Measurements from ENCODE around the gene SIGLEC11. TPM values are rescaled to one million over a fixed set of nuclear protein-coding genes. Genes with fewer than 3 reads are reported as not detected.

SIGLEC11 gene
- total and polyA plus RNA-seq, 11 donors: 0.22 to 3.0 (median 1.1) TPM; not detected in 2

DNA sequence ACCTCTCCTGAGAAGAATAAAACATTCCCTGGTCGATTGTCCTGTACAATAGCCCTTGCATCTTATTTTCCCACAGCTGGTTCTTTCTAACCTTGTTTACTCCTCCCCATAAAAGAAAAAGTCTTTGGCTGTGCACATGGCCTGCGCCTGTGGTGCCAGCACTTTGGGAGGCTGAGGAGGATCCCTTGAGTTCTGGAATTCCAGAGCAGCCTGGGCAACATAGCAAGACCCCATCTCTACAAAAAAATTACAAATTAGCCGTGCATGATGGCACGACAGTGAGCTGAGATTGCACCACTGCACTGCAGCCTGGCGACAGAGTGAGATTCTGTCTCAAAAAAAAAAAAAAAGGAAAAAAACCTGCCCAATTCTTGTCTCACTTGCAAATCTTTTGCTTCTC lies 24.4 kb downstream of the SIGLEC11 start:
- WGBS, 4 donors: 64 to 80% (median 70%) methylated on average over 5 of the region's 5 CpGs
- DNase-seq (no peak), ATAC-seq (no peak)
- no peak for TF ChIP-seq CTCF (IDR thresholded peaks at IDR 0.05)
- TF ChIP-seq POLR2A (IDR thresholded peaks at IDR 0.05): no peak
- intact Hi-C loops (cut with DNase I): loop anchor here in 7 of 10 donors (2.0 to 10.0 kb wide), 4 partner anchors 46 to 198 kb away; no protein-coding TSS in a partner anchor
- Histone ChIP-seq H3K27me3 (peaks cover 0 to 7% (median 0%) of the 10 kb centered on the region in 9 donors), H3K9me3 (no peaks in the 10 kb centered on the region), H3K4me1 (peaks cover 0 to 10% (median 4%) of the 10 kb centered on the region in 12 donors), H3K36me3 (no peaks in the 10 kb centered on the region), H3K4me3 (no peak overlapping the region), H3K27ac (no peak overlapping the region)

DNA sequence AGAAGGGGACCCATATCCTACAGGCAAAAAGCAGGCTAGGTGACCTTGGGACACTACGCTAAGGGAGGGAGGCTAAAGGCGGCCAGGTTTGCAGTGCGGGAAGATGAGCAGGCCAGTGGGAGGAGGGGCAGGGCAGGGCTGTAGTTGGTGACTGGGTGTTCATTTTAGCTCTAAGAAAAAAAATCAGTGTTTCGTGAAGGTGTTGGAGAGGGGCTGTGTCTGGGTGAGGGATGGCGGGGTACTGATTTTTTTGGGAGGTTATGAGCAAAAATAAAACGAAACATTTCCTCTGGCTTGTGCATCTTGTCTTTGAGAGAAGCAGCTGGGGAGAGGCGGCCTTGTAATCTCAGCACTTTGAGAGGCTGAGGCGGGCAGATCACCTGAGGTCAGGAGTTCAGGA lies 27.3 kb downstream of the SIGLEC11 start:
- WGBS, 4 donors: 89 to 97% (median 91%) methylated on average over 8 of the region's 8 CpGs
- intact Hi-C loops (cut with DNase I): loop anchor here in 2 of 10 donors (2.0 to 10.0 kb wide), 2 partner anchors 49 to 201 kb away; no protein-coding TSS in a partner anchor
- H3K27me3 ChIP-seq: peaks cover 0 to 7% (median 0%) of the 10 kb centered on the region in 9 donors
- ATAC-seq: no peak
- TF ChIP-seq POLR2A (IDR thresholded peaks at IDR 0.05) (no peak), CTCF (IDR thresholded peaks at IDR 0.05) (no peak)
- no peaks in the 10 kb centered on the region for H3K36me3 ChIP-seq
- DNase-seq: no peak
- H3K4me3 ChIP-seq: no peak overlapping the region
- peaks cover 0 to 19% (median 9%) of the 10 kb centered on the region in 12 donors for H3K4me1 ChIP-seq
- H3K9me3 ChIP-seq: no peaks in the 10 kb centered on the region
- H3K27ac ChIP-seq: no peak overlapping the region

GRCh38 chr19:49932731-49933131 lies 28.2 kb downstream of the SIGLEC11 start:
- 89 to 95% (median 91%) methylated on average over 22 to 25 of the region's 25 CpGs for WGBS, 4 donors
- no peak for DNase-seq
- H3K36me3 ChIP-seq: peaks cover 0 to 1% (median 0%) of the 10 kb centered on the region in 9 donors
- no peaks in the 10 kb centered on the region for H3K9me3 ChIP-seq
- H3K27ac ChIP-seq: no peak overlapping the region
- H3K4me3 ChIP-seq: no peak overlapping the region
- no peak for ATAC-seq
- TF ChIP-seq POLR2A (IDR thresholded peaks at IDR 0.05) (no peak), CTCF (IDR thresholded peaks at IDR 0.05) (no peak)
- peaks cover 0 to under 1% (median 0%) of the 10 kb centered on the region in 9 donors for H3K27me3 ChIP-seq
- peaks cover 0 to 23% (median 12%) of the 10 kb centered on the region in 12 donors for H3K4me1 ChIP-seq
- intact Hi-C loops (cut with DNase I): loop anchor here in 1 of 10 donors (10.0 kb wide), 1 partner anchor 202 kb away; no protein-coding TSS in a partner anchor

DNA sequence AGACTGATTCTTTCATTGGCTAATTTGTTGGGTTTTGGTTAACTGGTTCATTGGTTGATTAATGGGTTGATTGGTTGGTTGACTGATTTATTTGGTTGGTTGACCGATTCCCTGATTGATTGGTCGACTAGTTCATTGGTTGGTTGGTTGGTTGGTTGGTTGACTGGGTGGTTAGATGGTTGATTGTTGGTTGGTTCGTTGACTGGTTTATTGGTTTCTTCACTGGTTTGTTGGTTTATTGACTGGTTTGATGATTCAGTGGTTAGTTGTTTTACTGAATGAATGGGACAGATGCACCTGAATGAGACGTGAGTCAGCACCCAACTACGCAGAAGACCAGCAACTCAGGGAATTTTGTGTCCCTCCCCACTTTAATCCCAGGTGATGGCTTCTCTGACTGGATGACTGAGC lies 28.9 kb downstream of the SIGLEC11 start:
- H3K9me3 ChIP-seq: no peaks in the 10 kb centered on the region
- no peak overlapping the region for H3K27ac ChIP-seq
- H3K4me3 ChIP-seq: no peak overlapping the region
- H3K36me3 ChIP-seq: peaks cover 0 to 8% (median 5%) of the 10 kb centered on the region in 9 donors
- intact Hi-C loops (cut with DNase I): loop anchor here in 1 of 10 donors (10.0 kb wide), 1 partner anchor 203 kb away; no protein-coding TSS in a partner anchor
- peaks cover 0 to 27% (median 17%) of the 10 kb centered on the region in 12 donors for H3K4me1 ChIP-seq
- H3K27me3 ChIP-seq: no peaks in the 10 kb centered on the region
- ATAC-seq (no peak), DNase-seq (no peak)
- WGBS, 4 donors: 95 to 100% (median 97%) methylated on average over 5 of the region's 5 CpGs
- no peak for TF ChIP-seq CTCF (IDR thresholded peaks at IDR 0.05)
- no peak for TF ChIP-seq POLR2A (IDR thresholded peaks at IDR 0.05)

Data from heart left ventricle (tissue), 16 donors.